HEK293T (cell line): ENCODE data around the gene WDR90.

Source experiments
- ARNT ChIP-seq: fragments of 450-650 bp; IDR thresholded peaks from 2 replicates; pipeline ENCODE4 v1.6.1; 2017; ENCODE audit warnings: mild to moderate bottlenecking
- BHLHE40 ChIP-seq: fragments of 450-650 bp; IDR thresholded peaks from 2 replicates; pipeline ENCODE4 v1.6.1; 2016; ENCODE audit warnings: mild to moderate bottlenecking, moderate library complexity, borderline replicate concordance
- FOXK2 ChIP-seq: fragments of 450-650 bp; IDR thresholded peaks from 2 replicates; pipeline ENCODE4 v1.6.1; 2016; ENCODE audit warnings: mild to moderate bottlenecking
- FOXM1 ChIP-seq: fragments of 450-650 bp; IDR thresholded peaks from 2 replicates; pipeline ENCODE4 v1.6.1; 2017; ENCODE audit warnings: mild to moderate bottlenecking, borderline replicate concordance
- HDGF ChIP-seq: fragments of 450-650 bp; IDR thresholded peaks from 2 replicates; pipeline ENCODE4 v1.6.1; 2017; ENCODE audit warnings: antibody characterized with exemption, borderline replicate concordance
- L3MBTL2 ChIP-seq: fragments of 450-650 bp; conservative IDR thresholded peaks from 2 replicates; pipeline ENCODE4 v1.6.1; 2016; ENCODE audit warnings: mild to moderate bottlenecking
- LEF1 ChIP-seq: fragments of 450-650 bp; IDR thresholded peaks from 2 replicates; pipeline ENCODE4 v1.6.1; 2017; ENCODE audit warnings: mild to moderate bottlenecking, borderline replicate concordance
- NFRKB ChIP-seq: fragments of 450-650 bp; IDR thresholded peaks from 2 replicates; pipeline ENCODE4 v1.6.1; 2016; ENCODE audit warnings: mild to moderate bottlenecking, moderate library complexity
- SP1 ChIP-seq: fragments of 450-650 bp; IDR thresholded peaks from 2 replicates; pipeline ENCODE4 v1.6.1; 2017
- SUZ12 ChIP-seq: fragments of 450-650 bp; IDR thresholded peaks from 2 replicates; pipeline ENCODE4 v1.6.1; 2016; ENCODE audit warnings: mild to moderate bottlenecking
- TARDBP ChIP-seq: fragments of 450-650 bp; IDR thresholded peaks from 2 replicates; pipeline ENCODE4 v1.6.1; 2016
- ZNF384 ChIP-seq: fragments of 450-650 bp; IDR thresholded peaks from 2 replicates; pipeline ENCODE4 v1.6.1; 2016

DNA sequence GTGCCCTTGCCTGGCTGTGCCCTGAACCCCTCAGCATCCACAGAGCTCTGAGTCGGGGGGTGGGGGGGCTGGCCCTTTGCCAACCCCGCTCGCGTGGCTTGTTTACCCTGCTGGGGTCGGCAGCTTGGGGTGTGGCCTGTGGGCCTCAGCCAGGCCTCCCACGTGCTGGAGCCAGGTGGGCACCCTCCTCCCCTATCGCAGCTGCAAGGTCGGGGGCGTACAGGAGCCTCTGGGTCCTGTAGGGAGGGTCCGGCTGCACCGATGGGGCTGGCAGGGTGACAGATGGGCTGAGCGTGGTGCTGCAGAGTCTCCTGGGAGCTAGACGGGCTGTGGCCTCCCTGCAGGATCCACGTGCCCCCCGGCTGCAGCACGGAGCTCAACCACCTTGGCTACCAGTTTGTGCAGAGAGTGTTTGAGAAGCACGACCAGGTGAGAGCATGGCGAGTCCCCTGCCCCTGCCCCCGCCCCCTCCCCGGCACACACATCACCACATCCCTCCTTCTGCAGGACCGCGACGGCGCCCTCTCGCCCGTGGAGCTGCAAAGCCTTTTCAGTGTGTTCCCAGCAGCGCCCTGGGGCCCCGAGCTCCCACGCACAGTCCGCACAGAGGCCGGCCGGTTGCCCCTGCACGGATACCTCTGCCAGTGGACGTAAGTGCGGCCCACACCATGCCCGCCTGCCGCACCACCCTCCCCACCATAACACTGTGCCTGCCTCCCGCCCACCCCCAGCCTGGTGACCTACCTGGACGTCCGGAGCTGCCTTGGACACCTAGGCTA is 22.4 kb downstream of the WDR90 start:
- TF ChIP-seq SP1 (no peak), L3MBTL2 (no peak), BHLHE40 (no peak), ARNT (no peak), FOXK2 (no peak), NFRKB (no peak), SUZ12 (no peak), HDGF (no peak), LEF1 (no peak), FOXM1 (no peak), ZNF384 (no peak), TARDBP (no peak)
